BE2C (cell line): ENCODE data around the gene EYS.

Experiments
- DNase-seq: peaks from one replicate; pipeline ENCODE4 v3.0.0-alpha.2; 2020
- H3K27me3 ChIP-seq: fragments of 250-450 bp; sonication (Bioruptor Pico); 2 replicates; pipeline ENCODE4 v1.5.1; 2020; ENCODE audit warnings: mild to moderate bottlenecking
- H3K36me3 ChIP-seq: fragments of 250-450 bp; sonication (Bioruptor Pico); 2 replicates; pipeline ENCODE4 v1.5.1; 2020; ENCODE audit warnings: mild to moderate bottlenecking
- H3K4me1 ChIP-seq: fragments of 250-450 bp; sonication (Bioruptor Pico); 2 replicates; pipeline ENCODE4 v1.5.1; 2020
- H3K4me3 ChIP-seq: 2 replicates; pipeline ENCODE4 v1.5.1; 2011; ENCODE audit warnings: low read depth, low read length
- H3K9me3 ChIP-seq: fragments of 250-450 bp; sonication (Bioruptor Pico); 2 replicates; pipeline ENCODE4 v1.5.1; 2020
- TF ChIP-seq, protein P1 (sequence below): IDR thresholded peaks from 2 replicates; pipeline ENCODE4 v1.5.1; 2012; ENCODE audit warnings: mild to moderate bottlenecking, low read depth, low read length

The EYS gene

GRCh38 chr6:64330694-64331307, 1376.2 kb downstream of the EYS start:
- Histone ChIP-seq H3K4me1 (no peaks in the 10 kb centered on the region), H3K9me3 (peaks cover 3% of the 10 kb centered on the region; the same call in 1 of the 2 replicates), H3K4me3 (no peak overlapping the region), H3K27me3 (no peaks in the 10 kb centered on the region), H3K36me3 (no peaks in the 10 kb centered on the region)
- TF ChIP-seq, protein P1, sequence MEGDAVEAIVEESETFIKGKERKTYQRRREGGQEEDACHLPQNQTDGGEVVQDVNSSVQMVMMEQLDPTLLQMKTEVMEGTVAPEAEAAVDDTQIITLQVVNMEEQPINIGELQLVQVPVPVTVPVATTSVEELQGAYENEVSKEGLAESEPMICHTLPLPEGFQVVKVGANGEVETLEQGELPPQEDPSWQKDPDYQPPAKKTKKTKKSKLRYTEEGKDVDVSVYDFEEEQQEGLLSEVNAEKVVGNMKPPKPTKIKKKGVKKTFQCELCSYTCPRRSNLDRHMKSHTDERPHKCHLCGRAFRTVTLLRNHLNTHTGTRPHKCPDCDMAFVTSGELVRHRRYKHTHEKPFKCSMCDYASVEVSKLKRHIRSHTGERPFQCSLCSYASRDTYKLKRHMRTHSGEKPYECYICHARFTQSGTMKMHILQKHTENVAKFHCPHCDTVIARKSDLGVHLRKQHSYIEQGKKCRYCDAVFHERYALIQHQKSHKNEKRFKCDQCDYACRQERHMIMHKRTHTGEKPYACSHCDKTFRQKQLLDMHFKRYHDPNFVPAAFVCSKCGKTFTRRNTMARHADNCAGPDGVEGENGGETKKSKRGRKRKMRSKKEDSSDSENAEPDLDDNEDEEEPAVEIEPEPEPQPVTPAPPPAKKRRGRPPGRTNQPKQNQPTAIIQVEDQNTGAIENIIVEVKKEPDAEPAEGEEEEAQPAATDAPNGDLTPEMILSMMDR, result peak; percentile 88
- peak; percentile 87 for DNase-seq

- no peak for DNase-seq
Observed at GRCh38 chr6:64326939-64327338, 1380.1 kb downstream of the EYS start.

DNA sequence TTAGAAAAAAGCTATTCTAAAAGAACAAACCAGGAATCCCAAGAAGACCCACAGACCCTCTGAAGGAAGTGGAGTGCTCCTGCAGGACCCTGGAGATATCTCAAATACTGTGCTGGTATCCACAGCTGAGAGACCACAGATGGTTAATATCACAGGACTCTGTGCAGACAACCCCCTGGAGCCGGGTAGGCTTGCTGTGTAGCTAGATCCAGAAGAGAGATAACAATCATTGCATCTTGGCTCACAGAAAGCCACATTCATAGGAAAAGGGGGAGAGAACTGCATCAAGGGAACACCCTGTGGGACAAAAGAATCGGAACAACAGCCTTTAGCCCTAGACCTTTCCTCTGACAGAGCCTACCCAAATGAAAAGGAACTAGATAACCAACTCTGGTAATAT, 1381.9 kb downstream of the EYS start:
- no peaks in the 10 kb centered on the region for H3K4me1 ChIP-seq
- TF ChIP-seq, protein P1, result no peak
- no peaks in the 10 kb centered on the region for H3K27me3 ChIP-seq
- no peaks in the 10 kb centered on the region for H3K36me3 ChIP-seq
- peaks cover 3% of the 10 kb centered on the region; the same call in 1 of the 2 replicates for H3K9me3 ChIP-seq
- H3K4me3 ChIP-seq, result no peak overlapping the region
- DNase-seq, result no peak

More at GRCh38 chr6:64326939-64327338, 1380.1 kb downstream of the EYS start:
- peaks cover 3% of the 10 kb centered on the region; the same call in 1 of the 2 replicates for H3K9me3 ChIP-seq
- TF ChIP-seq, protein P1, result no peak
- no peak overlapping the region for H3K4me3 ChIP-seq
- no peaks in the 10 kb centered on the region for H3K27me3 ChIP-seq
- H3K4me1 ChIP-seq, result no peaks in the 10 kb centered on the region
- H3K36me3 ChIP-seq, result no peaks in the 10 kb centered on the region

DNA sequence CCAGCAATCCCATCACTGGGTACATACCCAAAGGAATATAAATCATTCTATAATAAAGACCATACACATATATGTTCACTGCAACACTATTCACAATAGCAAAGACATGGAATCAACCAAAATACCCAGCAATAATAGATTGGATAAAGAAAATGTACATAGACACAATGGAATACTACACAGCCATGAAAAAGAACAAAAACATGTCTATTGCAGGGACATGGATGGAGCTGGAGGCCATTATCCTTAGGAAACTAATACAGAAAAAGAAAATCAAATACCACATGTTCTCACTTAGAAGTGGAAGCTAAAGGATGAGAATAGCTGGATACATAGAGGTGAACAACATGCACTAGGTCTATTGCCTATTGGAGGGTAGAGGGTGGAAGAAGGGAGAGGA, 1396.8 kb downstream of the EYS start:
- TF ChIP-seq, protein P1, result no peak
- no peaks in the 10 kb centered on the region for H3K36me3 ChIP-seq
- H3K27me3 ChIP-seq, result no peaks in the 10 kb centered on the region
- H3K4me1 ChIP-seq, result no peaks in the 10 kb centered on the region
- no peak for DNase-seq
- H3K9me3 ChIP-seq, result no peaks in the 10 kb centered on the region
- no peak overlapping the region for H3K4me3 ChIP-seq

DNA sequence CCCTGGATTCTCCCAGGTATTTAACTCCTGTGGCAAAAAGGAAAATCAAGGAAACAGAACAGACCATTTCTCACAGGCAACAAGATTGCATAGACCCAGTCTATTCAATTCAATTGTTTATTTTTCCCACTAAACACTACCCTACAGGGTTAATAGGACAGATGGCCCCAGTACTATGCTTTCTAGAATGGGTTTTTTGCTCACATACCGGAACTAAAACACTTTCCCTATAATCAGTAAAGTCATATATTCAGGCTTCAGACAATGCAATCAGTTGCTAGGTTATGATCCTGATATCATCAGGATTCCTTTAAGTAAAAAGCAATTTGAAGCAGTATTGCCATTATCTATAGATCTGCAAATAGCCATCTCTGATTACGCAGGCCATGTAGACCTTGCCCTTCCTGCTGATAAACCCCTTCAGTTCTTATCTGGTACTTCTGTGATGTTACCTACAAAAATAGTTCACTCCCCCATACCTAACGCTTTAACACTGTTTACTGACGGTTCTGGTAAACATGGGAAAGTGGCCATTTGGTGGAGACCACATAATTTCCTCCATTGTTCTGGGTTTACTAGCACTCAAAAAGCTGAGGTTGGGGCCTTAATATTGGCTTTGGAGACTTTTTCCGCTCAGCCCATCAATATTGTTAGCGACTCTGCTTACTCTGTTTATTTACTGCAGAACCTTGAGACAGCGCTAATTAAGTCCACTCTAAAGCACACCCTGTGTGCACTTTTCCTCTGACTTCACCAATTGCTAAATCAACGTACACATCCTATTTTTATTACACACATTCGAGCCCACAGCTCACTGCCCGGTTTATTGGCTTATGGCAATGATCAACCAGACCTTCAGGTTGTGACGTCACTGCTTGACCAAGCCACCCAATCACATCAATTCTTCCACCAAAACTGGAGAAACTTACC, 1405.5 kb downstream of the EYS start:
- TF ChIP-seq, protein P1, result no peak
- Histone ChIP-seq H3K4me1 (no peaks in the 10 kb centered on the region), H3K4me3 (no peak overlapping the region), H3K27me3 (no peaks in the 10 kb centered on the region), H3K9me3 (no peaks in the 10 kb centered on the region), H3K36me3 (no peaks in the 10 kb centered on the region)
- DNase-seq, result no peak

DNA sequence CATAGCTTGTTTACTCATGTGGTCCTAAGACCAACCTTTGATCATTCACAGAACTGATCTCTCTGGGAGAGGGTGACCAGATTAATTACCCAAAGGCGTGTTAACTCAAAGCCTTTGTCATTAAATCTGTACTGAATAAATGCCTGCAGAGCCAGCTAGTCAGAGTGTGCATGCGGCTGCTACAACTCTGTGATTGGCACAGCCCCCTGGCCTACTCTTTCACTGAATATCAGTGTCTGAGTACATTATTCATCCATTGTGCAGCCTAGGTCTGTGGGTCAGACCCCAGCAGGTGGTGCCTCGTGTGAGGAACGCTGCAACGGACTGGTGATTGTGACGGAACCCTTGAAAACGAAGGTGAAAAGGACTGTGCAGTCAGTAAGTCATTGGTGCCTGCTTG, 1407.8 kb downstream of the EYS start:
- no peaks in the 10 kb centered on the region for H3K27me3 ChIP-seq
- no peaks in the 10 kb centered on the region for H3K4me1 ChIP-seq
- no peaks in the 10 kb centered on the region for H3K36me3 ChIP-seq
- TF ChIP-seq, protein P1, result no peak
- no peaks in the 10 kb centered on the region for H3K9me3 ChIP-seq
- no peak overlapping the region for H3K4me3 ChIP-seq
- no peak for DNase-seq
